Tibial nerve (tissue), 4 donors: ENCODE data around the gene AMDHD2. TPM values are rescaled to one million over a fixed set of nuclear protein-coding genes. Genes with fewer than 3 reads are reported as not detected.
"Not testable (repeated sequence)": the region's sequence is repeated elsewhere in the genome, so short reads cannot be mapped to it uniquely, and the experiment has no call there.

Experiments used
- DNase-seq, 2 donors: peaks; one replicate each; pipeline ENCODE4 v3.0.0-alpha.2; 2019; ENCODE audit warnings: low spot score in 2 of 2
- H3K27ac ChIP-seq, 4 donors: fragments of 200-600 bp; sonication (generic) in 3 of 4; one replicate each; pipeline ENCODE4 v1.5.1; 2017 to 2019; ENCODE audit warnings: mild to moderate bottlenecking in 1 of 4
- H3K27me3 ChIP-seq, 2 donors: fragments of 200-600 bp; sonication (generic) in 1 of 2; one replicate each; pipeline versions ENCODE4 v1.5.1 to v1.6.0; 2017 to 2019
- H3K36me3 ChIP-seq, 3 donors: fragments of 200-600 bp; sonication (generic); one replicate each; pipeline ENCODE4 v1.5.1; 2018 to 2019
- H3K4me1 ChIP-seq, 4 donors: fragments of 200-600 bp; sonication (generic) in 3 of 4; one replicate each; pipeline ENCODE4 v1.5.1; 2017 to 2019
- H3K4me3 ChIP-seq, 4 donors: fragments of 200-600 bp; sonication (generic) in 3 of 4; one replicate each; pipeline ENCODE4 v1.5.1; 2017 to 2019; ENCODE audit warnings: mild to moderate bottlenecking in 1 of 4, moderate library complexity in 1 of 4
- H3K9me3 ChIP-seq, 4 donors: fragments of 200-600 bp; sonication (generic) in 3 of 4; one replicate each; pipeline ENCODE4 v1.5.1; 2017 to 2019
- EP300 ChIP-seq, 2 donors: sonication (generic); formaldehyde crosslinking; IDR thresholded peaks; one replicate each; pipeline ENCODE4 v1.6.1; 2017; ENCODE audit warnings: antibody characterized with exemption in 2 of 2, mild to moderate bottlenecking in 1 of 2
- POLR2A ChIP-seq, 2 donors: fragments of 450-650 bp; IDR thresholded peaks; one replicate each; pipeline ENCODE4 v1.6.1; 2017; ENCODE audit warnings: antibody characterized with exemption in 2 of 2, mild to moderate bottlenecking in 2 of 2, moderate library complexity in 2 of 2
- WGBS, 2 donors: methylation state at CpG; one replicate each; pipeline ENCODE4 v1.1.5; 2018; 5-methylcytosine and 5-hydroxymethylcytosine counted together
- total RNA-seq, 4 donors: library from RNA; depleted of rRNA; stranded (reverse); fragments of >200 nt; gene quantifications; one replicate each; pipeline ENCODE4 v1.1.0, GENCODE V29; 2016
- TF ChIP-seq, protein P1 (sequence below), 5 experiments: fragments of 200-600 bp in 3 of 5; fragments of 450-650 bp in 2 of 5; sonication (generic) in 3 of 5; IDR thresholded peaks; one replicate each; pipeline ENCODE4 v1.5.1; 2016 to 2019; ENCODE audit warnings: antibody characterized with exemption in 5 of 5, mild to moderate bottlenecking in 3 of 5, moderate library complexity in 2 of 5

Gene AMDHD2
- total RNA-seq, 4 donors from 2014 or later = 40.4 to 64.5 (median 55.2) TPM

DNA sequence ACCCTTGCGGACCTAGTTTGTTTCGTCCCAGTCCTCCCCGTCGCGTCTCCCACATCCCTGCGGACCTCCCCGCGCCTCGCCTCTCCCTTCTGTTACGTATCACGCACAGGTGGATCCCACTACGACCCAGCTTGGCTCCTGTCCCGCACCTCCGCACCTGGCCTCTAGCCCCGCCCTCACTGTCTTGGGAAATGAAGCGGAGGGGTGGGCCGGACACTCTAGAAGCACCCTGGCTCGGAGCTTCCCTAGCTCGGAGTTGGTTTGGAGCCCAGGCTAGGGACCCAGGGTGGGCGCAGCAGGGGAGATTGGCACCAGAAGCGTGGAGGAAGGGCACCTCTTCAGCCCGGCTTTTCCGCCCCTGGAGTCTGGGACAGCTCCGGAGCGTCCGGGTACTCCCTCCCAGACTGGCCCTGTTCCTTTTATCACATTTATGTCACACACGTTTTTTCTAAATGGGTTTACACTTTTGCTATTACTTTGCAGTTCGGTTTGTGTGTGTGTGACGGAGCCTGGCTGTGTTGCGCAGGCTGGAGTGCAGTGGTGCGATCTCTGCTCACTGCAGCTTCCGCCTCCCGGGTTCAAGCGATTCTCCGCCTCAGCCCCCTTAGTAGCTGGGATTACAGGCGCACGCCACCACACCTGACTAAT lies 12.4 kb downstream of the AMDHD2 start:
- WGBS, 2 donors = 1 to 2% methylated on average over 32 to 34 of the region's 37 CpGs
- Histone ChIP-seq H3K36me3 (peaks cover 0 to 28% (median 0%) of the 10 kb centered on the region in 3 donors), H3K4me3 (peak overlapping the region; percentile 52 to 81 (median 70)), H3K9me3 (no peaks in the 10 kb centered on the region), H3K27me3 (no peaks in the 10 kb centered on the region), H3K27ac (peak overlapping the region; percentile 96 to 99 (median 98)), H3K4me1 (peaks cover 0 to 31% (median 21%) of the 10 kb centered on the region in 4 donors)
- peak; percentile 58 to 71 for DNase-seq
- TF ChIP-seq POLR2A (IDR thresholded peaks at IDR 0.05) (no peak), EP300 (IDR thresholded peaks at IDR 0.05) (peak in 1 of 2 donors; percentile 42)

DNA sequence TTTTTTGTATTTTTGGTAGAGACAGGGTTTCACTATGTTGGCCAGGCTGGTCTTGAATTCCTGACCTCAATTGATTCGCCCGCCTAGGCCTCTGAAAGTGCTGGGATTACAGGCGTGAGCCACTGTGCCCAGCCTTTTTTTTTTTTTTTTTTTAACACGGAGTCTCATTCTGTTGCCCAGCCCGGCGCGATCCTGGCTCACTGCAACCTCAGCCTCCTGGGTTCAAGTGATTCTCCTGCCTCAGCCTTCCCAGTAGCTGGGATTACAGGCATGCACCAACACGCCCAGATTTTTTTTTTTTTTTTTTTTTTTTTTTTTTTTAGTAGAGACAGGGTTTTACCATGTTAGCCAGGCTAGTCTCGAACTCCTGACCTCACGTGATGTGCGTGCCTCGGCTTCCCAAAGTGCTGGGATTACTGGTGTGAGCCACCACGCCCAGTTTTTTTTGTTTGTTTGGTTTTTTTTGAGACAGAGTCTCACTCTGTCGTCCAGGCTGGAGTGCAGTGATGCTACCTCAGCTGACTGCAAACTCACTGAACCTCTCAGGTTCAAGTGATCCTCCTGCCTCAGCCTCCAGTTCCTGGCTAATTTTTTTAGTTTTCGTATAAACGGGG lies 13.1 kb downstream of the AMDHD2 start:
- DNase-seq, H3K9me3 ChIP-seq, H3K27me3 ChIP-seq: not testable (repeated sequence)
- Histone ChIP-seq H3K4me1 (peaks cover 0 to 31% (median 21%) of the 10 kb centered on the region in 4 donors), H3K4me3 (peak overlapping the region; percentile 52 to 81 (median 70)), H3K36me3 (peaks cover 0 to 22% (median 0%) of the 10 kb centered on the region in 3 donors), H3K27ac (peak overlapping the region; percentile 96 to 99 (median 98))
- WGBS, 2 donors = 34 to 35% methylated on average over 16 of the region's 16 CpGs

DNA sequence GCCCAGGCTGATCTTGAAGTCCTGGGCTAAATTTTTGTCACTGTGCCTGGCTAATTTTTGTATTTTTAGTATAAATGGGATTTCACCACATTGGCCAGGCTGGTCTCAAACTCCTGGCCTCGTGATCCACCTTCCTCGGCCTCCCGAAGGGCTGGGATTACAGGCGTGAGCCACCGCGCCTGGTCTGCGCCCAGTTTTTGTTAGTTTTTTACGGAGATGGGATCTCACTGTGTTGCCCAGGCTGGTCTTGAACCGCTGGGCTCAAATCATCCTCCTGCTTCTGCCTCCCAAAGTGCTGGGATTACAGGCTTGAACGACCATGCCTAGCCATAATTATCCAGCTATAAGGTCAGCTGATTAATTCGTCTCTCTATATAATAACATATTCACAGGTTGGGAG lies 13.7 kb downstream of the AMDHD2 start:
- H3K9me3 ChIP-seq = no peaks in the 10 kb centered on the region
- WGBS, 2 donors = 86 to 87% methylated on average over 11 of the region's 11 CpGs
- H3K36me3 ChIP-seq = peaks cover 0 to 15% (median 0%) of the 10 kb centered on the region in 3 donors
- H3K27ac ChIP-seq = peak overlapping the region in 3 of 4 donors; percentile 96 to 99 (median 99)
- no peak overlapping the region for H3K4me3 ChIP-seq
- H3K27me3 ChIP-seq = no peaks in the 10 kb centered on the region
- TF ChIP-seq POLR2A (IDR thresholded peaks at IDR 0.05) = no peak
- TF ChIP-seq EP300 (IDR thresholded peaks at IDR 0.05) = no peak
- TF ChIP-seq, protein P1, sequence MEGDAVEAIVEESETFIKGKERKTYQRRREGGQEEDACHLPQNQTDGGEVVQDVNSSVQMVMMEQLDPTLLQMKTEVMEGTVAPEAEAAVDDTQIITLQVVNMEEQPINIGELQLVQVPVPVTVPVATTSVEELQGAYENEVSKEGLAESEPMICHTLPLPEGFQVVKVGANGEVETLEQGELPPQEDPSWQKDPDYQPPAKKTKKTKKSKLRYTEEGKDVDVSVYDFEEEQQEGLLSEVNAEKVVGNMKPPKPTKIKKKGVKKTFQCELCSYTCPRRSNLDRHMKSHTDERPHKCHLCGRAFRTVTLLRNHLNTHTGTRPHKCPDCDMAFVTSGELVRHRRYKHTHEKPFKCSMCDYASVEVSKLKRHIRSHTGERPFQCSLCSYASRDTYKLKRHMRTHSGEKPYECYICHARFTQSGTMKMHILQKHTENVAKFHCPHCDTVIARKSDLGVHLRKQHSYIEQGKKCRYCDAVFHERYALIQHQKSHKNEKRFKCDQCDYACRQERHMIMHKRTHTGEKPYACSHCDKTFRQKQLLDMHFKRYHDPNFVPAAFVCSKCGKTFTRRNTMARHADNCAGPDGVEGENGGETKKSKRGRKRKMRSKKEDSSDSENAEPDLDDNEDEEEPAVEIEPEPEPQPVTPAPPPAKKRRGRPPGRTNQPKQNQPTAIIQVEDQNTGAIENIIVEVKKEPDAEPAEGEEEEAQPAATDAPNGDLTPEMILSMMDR (IDR thresholded peaks at IDR 0.05) = no peak
- peaks cover 0 to 35% (median 25%) of the 10 kb centered on the region in 4 donors for H3K4me1 ChIP-seq
- no peak for DNase-seq

DNA sequence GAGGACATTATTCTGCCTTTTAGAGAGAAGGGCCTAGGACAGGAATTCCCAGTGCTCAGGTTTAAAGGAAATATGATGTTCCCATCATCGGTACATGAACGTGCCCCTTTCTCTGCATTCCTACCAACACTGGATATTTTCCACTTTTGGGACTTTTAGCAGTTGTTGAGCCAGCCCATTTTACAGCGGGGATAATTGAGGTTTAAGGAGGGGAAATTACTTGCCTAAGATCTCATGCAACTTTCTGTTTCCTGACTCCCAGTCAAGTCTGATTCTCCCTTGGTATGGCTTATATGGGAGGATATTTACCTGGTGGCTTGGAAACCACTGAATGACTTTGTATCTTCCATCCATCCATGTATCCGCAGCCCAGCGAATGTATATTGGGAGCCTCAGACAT lies 14.2 kb downstream of the AMDHD2 start:
- not testable (repeated sequence) for DNase-seq, H3K9me3 ChIP-seq, H3K27me3 ChIP-seq, H3K4me3 ChIP-seq
- Histone ChIP-seq H3K4me1 (peaks cover 0 to 39% (median 29%) of the 10 kb centered on the region in 4 donors), H3K27ac (peak overlapping the region in 2 of 4 donors; percentile 50 to 99), H3K36me3 (peaks cover 0 to 11% (median 0%) of the 10 kb centered on the region in 3 donors)
- WGBS, 2 donors = 87 to 89% methylated on average over 5 of the region's 5 CpGs

DNA sequence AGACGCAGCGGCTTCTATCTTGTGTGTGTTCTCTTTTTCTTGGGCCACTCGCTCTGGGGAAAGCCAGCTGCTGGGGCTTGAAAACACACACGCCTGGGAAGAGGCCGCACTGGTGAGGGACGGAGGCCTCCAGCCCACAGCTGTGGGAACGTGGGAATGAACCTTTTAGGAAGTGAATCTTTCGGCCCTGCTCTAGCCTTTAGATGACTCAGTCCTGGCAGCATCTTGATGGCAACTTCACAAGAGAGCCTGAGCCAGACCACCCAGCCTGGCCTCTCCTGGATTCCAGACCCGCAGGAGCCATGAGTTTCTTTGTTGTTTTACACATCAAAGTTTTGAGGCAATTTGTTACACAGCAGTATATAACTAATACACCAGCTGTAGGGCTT lies 15.4 kb downstream of the AMDHD2 start:
- peaks cover 0 to 51% (median 39%) of the 10 kb centered on the region in 4 donors for H3K4me1 ChIP-seq
- no peaks in the 10 kb centered on the region for H3K36me3 ChIP-seq
- peak in 1 of 2 donors; percentile 13 for TF ChIP-seq EP300 (IDR thresholded peaks at IDR 0.05)
- TF ChIP-seq POLR2A (IDR thresholded peaks at IDR 0.05) = no peak
- TF ChIP-seq, protein P1 (IDR thresholded peaks at IDR 0.05) = no peak
- H3K27ac ChIP-seq = peak overlapping the region in 3 of 4 donors; percentile 50 to 89 (median 88)
- H3K9me3 ChIP-seq = no peaks in the 10 kb centered on the region
- H3K4me3 ChIP-seq = no peak overlapping the region
- DNase-seq = no peak
- no peaks in the 10 kb centered on the region for H3K27me3 ChIP-seq
- 47 to 55% methylated on average over 9 of the region's 9 CpGs for WGBS, 2 donors

DNA sequence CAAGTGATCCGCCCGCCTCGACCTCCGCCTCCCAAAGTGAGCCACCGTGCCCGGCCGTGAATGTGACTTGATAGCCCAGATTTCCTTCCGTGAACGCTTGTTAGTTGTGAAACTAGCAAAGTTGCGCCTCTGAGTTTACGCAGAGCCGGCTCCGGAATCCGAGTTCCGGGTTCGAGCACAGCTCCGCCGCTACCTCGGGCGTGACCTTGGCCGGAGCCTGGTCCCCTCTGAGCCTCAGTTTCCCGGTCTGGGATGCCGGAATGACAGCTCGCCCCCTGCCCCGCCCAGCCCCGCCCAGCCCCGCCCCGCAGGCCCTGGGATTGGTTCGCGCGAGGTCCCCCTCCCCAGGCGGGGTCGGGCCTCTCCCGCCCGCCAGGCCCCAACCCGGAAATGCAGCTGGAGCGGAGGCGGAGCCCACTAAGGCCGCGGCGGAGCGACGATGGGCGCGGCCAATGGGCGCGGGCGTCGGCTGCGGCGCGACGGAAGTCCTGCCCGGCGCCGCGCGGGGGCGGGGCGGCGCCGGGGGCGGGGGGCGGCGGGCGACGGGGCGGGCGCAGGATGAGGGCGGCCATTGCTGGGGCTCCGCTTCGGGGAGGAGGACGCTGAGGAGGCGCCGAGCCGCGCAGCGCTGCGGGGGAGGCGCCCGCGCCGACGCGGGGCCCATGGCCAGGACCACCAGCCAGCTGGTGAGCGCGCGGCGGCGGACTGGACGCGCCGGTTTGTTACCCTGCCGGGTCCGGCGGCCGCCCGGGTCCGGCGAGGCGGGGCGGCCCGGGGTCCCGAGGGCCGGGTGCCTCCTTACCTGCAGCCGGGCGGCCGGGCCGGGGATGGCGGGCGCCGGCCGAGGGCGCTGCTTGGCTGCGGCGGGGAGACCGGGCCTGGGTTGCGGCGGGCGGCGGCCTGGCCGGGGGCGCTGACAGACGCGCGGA lies 17.5 kb downstream of the AMDHD2 start, which contains the start of gene PDPK1:
Gene PDPK1 (plus strand): TSS at position 571 of the 929 bp plus-strand sequence. CDS start 92 bp downstream, at position 663.
- peak; percentile 80 to 85 for DNase-seq
- Histone ChIP-seq H3K9me3 (no peaks in the 10 kb centered on the region), H3K4me1 (peaks cover 0 to 50% (median 38%) of the 10 kb centered on the region in 4 donors), H3K36me3 (no peaks in the 10 kb centered on the region), H3K27me3 (no peaks in the 10 kb centered on the region), H3K4me3 (peak within 1 kb of the TSS; percentile 50 to 63 (median 62)), H3K27ac (peak within 1 kb of the TSS; percentile 59 to 89 (median 86))
- 0 to 3% methylated on average over 10 to 78 of the region's 126 CpGs for WGBS, 2 donors
- peak in 1 of 2 donors; percentile 66 for TF ChIP-seq EP300 (IDR thresholded peaks at IDR 0.05)
- TF ChIP-seq, protein P1 (IDR thresholded peaks at IDR 0.05) = no peak
- TF ChIP-seq POLR2A (IDR thresholded peaks at IDR 0.05) = peak; percentile 11 to 37

DNA sequence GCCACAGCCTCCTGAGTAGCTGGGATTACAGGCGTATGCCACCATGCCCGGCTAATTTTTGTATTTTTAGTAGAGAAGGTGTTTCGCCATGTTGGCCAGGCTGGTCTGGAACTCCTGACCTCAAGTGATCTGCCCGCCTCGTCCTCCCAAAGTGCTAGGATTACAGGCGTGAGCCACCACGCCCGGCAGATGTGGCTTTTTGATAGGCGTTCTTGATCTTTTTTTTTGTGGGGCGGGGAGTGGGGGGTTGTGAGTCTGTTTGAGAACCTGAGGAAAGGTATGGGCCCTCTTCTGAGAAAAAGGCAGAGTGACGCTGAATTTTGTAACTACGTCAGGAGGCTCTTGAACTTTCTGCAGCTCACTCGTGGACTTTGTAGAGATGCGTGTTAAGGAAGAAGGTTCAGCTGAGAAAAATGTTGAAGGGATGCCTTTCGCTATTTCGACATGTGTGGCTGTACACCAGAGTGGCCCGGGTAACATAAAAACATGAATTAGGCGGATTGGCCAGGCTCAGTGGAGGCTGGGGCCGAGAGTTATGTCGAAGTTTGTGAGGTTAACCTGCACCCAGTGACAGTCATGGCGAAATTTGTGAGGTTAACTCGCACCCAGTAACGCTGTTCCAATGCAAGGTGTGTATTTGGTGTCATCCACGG lies 19.1 kb downstream of the AMDHD2 start:
- H3K27ac ChIP-seq, H3K36me3 ChIP-seq, H3K9me3 ChIP-seq, H3K27me3 ChIP-seq, DNase-seq: not testable (repeated sequence)
- Histone ChIP-seq H3K4me1 (peaks cover 0 to 55% (median 38%) of the 10 kb centered on the region in 4 donors), H3K4me3 (peak overlapping the region in 2 of 4 donors; percentile 41 to 61)
- 85 to 87% methylated on average over 24 of the region's 24 CpGs for WGBS, 2 donors
